Daoy (cell line): ENCODE results near the gene CDC42BPA. TPM values are rescaled to one million over a fixed set of nuclear protein-coding genes. Genes with fewer than 3 reads are reported as not detected.
"Not testable (repeated sequence)": the region's sequence is repeated elsewhere in the genome, so short reads cannot be mapped to it uniquely, and the experiment has no call there.

Source experiments
- DNase-seq: peaks from one replicate; pipeline ENCODE4 v3.0.0-alpha.2; 2015; ENCODE audit warnings: low read depth
- total RNA-seq: library from RNA; depleted of rRNA; stranded (reverse); fragments of >200 nt; shearing (Covaris generic); gene quantifications from 2 replicates; pipeline ENCODE4 v1.2.3, GENCODE V29; 2014

CDC42BPA gene
- total RNA-seq, 1 experiment from 2014 or later: 18.5 TPM

- DNase-seq: no peak
These were observed 54.4 kb downstream of the CDC42BPA start for GRCh38 chr1:227263869-227264268.

GRCh38 chr1:227261501-227261900 lies 56.8 kb downstream of the CDC42BPA start:
- DNase-seq: no peak

GRCh38 chr1:227260433-227260832 lies 57.9 kb downstream of the CDC42BPA start:
- no peak for DNase-seq

- DNase-seq: no peak
These were observed 60.3 kb downstream of the CDC42BPA start for GRCh38 chr1:227257964-227258363.

GRCh38 chr1:227255086-227255732 lies 63.1 kb downstream of the CDC42BPA start:
- DNase-seq: no peak

GRCh38 chr1:227253065-227253464 lies 65.2 kb downstream of the CDC42BPA start:
- no peak for DNase-seq

- DNase-seq: no peak
These were observed 72.5 kb downstream of the CDC42BPA start for GRCh38 chr1:227245613-227246320.

GRCh38 chr1:227244339-227245118 lies 73.8 kb downstream of the CDC42BPA start:
- no peak for DNase-seq

- no peak for DNase-seq
These were observed 75.2 kb downstream of the CDC42BPA start for GRCh38 chr1:227242811-227243682.

- DNase-seq: no peak
These were observed 77.3 kb downstream of the CDC42BPA start for GRCh38 chr1:227240983-227241382.

- DNase-seq: peak; percentile 58
These were observed 83.3 kb downstream of the CDC42BPA start for GRCh38 chr1:227234998-227235405.

- DNase-seq: not testable (repeated sequence)
These were observed 87.2 kb downstream of the CDC42BPA start for GRCh38 chr1:227231128-227231527.

GRCh38 chr1:227228201-227228600 lies 90.1 kb downstream of the CDC42BPA start:
- DNase-seq: no peak

- DNase-seq: no peak
These were observed 90.5 kb downstream of the CDC42BPA start for GRCh38 chr1:227227761-227228160.

- peak; percentile 21 for DNase-seq
These were observed 92.5 kb downstream of the CDC42BPA start for GRCh38 chr1:227225715-227226346.

- no peak for DNase-seq
These were observed 95.0 kb downstream of the CDC42BPA start for GRCh38 chr1:227223171-227223806.

GRCh38 chr1:227219715-227220292 lies 98.5 kb downstream of the CDC42BPA start:
- DNase-seq: no peak

GRCh38 chr1:227218870-227219573 lies 99.3 kb downstream of the CDC42BPA start:
- DNase-seq: no peak

- DNase-seq: peak; percentile 11
These were observed 102.3 kb downstream of the CDC42BPA start for GRCh38 chr1:227215863-227216510.
